ENCODE results near the gene COMMD1. TPM values are rescaled to one million over a fixed set of nuclear protein-coding genes. Genes with fewer than 3 reads are reported as not detected.
"Not testable (repeated sequence)": the region's sequence is repeated elsewhere in the genome, so short reads cannot be mapped to it uniquely, and the experiment has no call there.

Gene COMMD1
- total and polyA plus RNA-seq, 2 experiments from 2014 or later, result 54.9 to 83.7 TPM

DNA sequence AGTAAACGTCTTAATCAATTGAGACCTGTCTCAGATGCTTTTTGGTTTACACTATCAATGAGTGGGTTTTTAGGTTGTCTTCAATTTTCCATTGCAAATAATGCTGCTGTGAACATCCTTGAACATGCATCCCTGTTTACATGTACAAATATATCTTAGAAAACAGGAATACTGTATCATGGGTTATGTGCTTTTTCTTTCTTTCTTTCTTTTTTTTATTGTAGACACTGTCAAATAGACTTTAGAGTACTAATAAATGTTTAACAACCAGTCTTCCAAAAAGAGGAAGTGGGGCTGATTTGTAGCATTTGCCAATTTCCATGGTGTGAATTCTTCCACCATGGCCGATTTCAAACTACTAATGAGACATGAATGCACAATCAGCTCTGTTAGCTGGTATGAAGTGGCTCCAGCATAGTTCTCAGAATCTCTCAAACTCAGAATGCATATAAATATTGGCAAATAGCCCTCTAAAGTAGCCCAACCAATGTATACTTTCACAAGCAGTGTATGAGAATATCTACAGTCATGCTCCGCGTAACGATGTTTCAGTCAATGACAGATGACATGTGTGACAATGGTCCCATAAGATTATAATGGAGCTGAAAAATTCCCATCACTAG, 240.1 kb downstream of the COMMD1 start (continued):
- TF ChIP-seq, protein P1, sequence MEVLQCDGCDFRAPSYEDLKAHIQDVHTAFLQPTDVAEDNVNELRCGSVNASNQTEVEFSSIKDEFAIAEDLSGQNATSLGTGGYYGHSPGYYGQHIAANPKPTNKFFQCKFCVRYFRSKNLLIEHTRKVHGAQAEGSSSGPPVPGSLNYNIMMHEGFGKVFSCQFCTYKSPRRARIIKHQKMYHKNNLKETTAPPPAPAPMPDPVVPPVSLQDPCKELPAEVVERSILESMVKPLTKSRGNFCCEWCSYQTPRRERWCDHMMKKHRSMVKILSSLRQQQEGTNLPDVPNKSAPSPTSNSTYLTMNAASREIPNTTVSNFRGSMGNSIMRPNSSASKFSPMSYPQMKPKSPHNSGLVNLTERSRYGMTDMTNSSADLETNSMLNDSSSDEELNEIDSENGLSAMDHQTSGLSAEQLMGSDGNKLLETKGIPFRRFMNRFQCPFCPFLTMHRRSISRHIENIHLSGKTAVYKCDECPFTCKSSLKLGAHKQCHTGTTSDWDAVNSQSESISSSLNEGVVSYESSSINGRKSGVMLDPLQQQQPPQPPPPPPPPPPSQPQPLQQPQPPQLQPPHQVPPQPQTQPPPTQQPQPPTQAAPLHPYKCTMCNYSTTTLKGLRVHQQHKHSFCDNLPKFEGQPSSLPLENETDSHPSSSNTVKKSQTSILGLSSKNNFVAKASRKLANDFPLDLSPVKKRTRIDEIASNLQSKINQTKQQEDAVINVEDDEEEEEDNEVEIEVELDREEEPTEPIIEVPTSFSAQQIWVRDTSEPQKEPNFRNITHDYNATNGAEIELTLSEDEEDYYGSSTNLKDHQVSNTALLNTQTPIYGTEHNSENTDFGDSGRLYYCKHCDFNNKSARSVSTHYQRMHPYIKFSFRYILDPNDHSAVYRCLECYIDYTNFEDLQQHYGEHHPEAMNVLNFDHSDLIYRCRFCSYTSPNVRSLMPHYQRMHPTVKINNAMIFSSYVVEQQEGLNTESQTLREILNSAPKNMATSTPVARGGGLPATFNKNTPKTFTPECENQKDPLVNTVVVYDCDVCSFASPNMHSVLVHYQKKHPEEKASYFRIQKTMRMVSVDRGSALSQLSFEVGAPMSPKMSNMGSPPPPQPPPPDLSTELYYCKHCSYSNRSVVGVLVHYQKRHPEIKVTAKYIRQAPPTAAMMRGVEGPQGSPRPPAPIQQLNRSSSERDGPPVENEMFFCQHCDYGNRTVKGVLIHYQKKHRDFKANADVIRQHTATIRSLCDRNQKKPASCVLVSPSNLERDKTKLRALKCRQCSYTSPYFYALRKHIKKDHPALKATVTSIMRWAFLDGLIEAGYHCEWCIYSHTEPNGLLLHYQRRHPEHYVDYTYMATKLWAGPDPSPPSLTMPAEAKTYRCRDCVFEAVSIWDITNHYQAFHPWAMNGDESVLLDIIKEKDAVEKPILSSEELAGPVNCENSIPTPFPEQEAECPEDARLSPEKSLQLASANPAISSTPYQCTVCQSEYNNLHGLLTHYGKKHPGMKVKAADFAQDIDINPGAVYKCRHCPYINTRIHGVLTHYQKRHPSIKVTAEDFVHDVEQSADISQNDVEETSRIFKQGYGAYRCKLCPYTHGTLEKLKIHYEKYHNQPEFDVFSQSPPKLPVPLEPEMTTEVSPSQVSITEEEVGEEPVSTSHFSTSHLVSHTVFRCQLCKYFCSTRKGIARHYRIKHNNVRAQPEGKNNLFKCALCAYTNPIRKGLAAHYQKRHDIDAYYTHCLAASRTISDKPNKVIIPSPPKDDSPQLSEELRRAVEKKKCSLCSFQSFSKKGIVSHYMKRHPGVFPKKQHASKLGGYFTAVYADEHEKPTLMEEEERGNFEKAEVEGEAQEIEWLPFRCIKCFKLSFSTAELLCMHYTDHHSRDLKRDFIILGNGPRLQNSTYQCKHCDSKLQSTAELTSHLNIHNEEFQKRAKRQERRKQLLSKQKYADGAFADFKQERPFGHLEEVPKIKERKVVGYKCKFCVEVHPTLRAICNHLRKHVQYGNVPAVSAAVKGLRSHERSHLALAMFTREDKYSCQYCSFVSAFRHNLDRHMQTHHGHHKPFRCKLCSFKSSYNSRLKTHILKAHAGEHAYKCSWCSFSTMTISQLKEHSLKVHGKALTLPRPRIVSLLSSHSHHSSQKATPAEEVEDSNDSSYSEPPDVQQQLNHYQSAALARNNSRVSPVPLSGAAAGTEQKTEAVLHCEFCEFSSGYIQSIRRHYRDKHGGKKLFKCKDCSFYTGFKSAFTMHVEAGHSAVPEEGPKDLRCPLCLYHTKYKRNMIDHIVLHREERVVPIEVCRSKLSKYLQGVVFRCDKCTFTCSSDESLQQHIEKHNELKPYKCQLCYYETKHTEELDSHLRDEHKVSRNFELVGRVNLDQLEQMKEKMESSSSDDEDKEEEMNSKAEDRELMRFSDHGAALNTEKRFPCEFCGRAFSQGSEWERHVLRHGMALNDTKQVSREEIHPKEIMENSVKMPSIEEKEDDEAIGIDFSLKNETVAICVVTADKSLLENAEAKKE (CRISPR knock-in tag; IDR thresholded peaks at IDR 0.05), result no peak
- TF ChIP-seq NANOG (IDR thresholded peaks at IDR 0.05; ENCODE audit: borderline replicate concordance), result no peak
- TF ChIP-seq STAT1 (IDR thresholded peaks at IDR 0.05; ENCODE audit: unreplicated experiment), result no peak
- TF ChIP-seq, protein P2, sequence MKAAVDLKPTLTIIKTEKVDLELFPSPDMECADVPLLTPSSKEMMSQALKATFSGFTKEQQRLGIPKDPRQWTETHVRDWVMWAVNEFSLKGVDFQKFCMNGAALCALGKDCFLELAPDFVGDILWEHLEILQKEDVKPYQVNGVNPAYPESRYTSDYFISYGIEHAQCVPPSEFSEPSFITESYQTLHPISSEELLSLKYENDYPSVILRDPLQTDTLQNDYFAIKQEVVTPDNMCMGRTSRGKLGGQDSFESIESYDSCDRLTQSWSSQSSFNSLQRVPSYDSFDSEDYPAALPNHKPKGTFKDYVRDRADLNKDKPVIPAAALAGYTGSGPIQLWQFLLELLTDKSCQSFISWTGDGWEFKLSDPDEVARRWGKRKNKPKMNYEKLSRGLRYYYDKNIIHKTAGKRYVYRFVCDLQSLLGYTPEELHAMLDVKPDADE (IDR thresholded peaks at IDR 0.05), result no peak
- TF ChIP-seq CREB1 (CRISPR knock-in tag; IDR thresholded peaks at IDR 0.05; ENCODE audit: low read depth), result no peak
- TF ChIP-seq ZNF114 (CRISPR knock-in tag; IDR thresholded peaks at IDR 0.05), result no peak
- no peak for TF ChIP-seq ZNF331 (CRISPR knock-in tag; IDR thresholded peaks at IDR 0.05; ENCODE audit: low read depth)
- no peak for TF ChIP-seq POLR2AphosphoS5 (IDR thresholded peaks at IDR 0.05; ENCODE audit: low read depth)

DNA sequence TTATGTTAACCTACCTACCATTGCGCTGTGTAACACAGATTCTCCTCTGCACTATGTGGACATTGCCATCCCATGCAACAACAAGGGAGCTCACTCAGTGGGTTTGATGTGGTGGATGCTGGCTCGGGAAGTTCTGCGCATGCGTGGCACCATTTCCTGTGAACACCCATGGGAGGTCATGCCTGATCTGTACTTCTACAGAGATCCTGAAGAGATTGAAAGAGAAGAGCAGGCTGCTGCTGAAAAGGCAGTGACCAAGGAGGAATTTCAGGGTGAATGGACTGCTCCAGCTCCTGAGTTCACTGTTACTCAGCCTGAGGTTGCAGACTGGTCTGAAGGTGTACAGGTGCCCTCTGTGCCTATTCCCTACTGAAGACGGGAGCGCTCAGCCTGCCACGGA, 241.3 kb downstream of the COMMD1 start:
- H3F3A ChIP-seq (replicated peaks; ENCODE audit: low read depth); H3K27me3 ChIP-seq (ENCODE audit: insufficient read depth); H3K27me3 Mint-ChIP-seq (ENCODE audit: insufficient read depth, low read depth, poor library complexity); H3K36me3 Mint-ChIP-seq (ENCODE audit: low read depth); ATAC-seq; DNase-seq (ENCODE audit: low spot score); H3K36me3 ChIP-seq (ENCODE audit: insufficient read depth); H3K27ac ChIP-seq (ENCODE audit: low read depth); H3K4me3 ChIP-seq; H3K4me2 ChIP-seq; H3K4me3 Mint-ChIP-seq; H2AFZ ChIP-seq; H4K20me1 ChIP-seq (replicated peaks; ENCODE audit: insufficient read depth); H3K27ac Mint-ChIP-seq; H3K79me2 ChIP-seq (replicated peaks; ENCODE audit: insufficient read depth); H3K9me2 ChIP-seq (ENCODE audit: insufficient read depth); H3K9me3 Mint-ChIP-seq: not testable (repeated sequence)
- peaks cover 14% of the 10 kb centered on the region for H3K4me1 ChIP-seq (ENCODE audit: insufficient read depth)
- peaks cover 15% of the 10 kb centered on the region for H3K4me1 Mint-ChIP-seq

All from GM23338 (cell line).